Measurements from ENCODE around the gene XPR1.

Gene XPR1

GRCh38 chr1:180814258-180814657 lies 182.4 kb downstream of the XPR1 start:
- TF ChIP-seq EP300 (IDR thresholded peaks at IDR 0.05; ENCODE audit: borderline replicate concordance) (no peak), CEBPB (IDR thresholded peaks at IDR 0.05) (no peak), USF1 (IDR thresholded peaks at IDR 0.05) (no peak), CREB1 (IDR thresholded peaks at IDR 0.05; ENCODE audit: low read depth) (no peak), EGR1 (IDR thresholded peaks at IDR 0.05) (no peak)

GRCh38 chr1:180815188-180815587 lies 183.4 kb downstream of the XPR1 start:
- TF ChIP-seq USF1 (IDR thresholded peaks at IDR 0.05), result no peak
- no peak for TF ChIP-seq RAD21 (IDR thresholded peaks at IDR 0.05; ENCODE audit: low read depth)
- TF ChIP-seq EGR1 (IDR thresholded peaks at IDR 0.05), result no peak
- no peak for TF ChIP-seq TCF12 (IDR thresholded peaks at IDR 0.05; ENCODE audit: low read depth)
- TF ChIP-seq NFIC (IDR thresholded peaks at IDR 0.05), result no peak
- no peak for TF ChIP-seq REST (IDR thresholded peaks at IDR 0.05; ENCODE audit: low read depth)
- TF ChIP-seq YY1 (IDR thresholded peaks at IDR 0.05; ENCODE audit: low read depth), result no peak
- TF ChIP-seq TEAD4 (IDR thresholded peaks at IDR 0.05), result no peak
- no peak for TF ChIP-seq CREB1 (IDR thresholded peaks at IDR 0.05; ENCODE audit: low read depth)

GRCh38 chr1:180816132-180816531 lies 184.3 kb downstream of the XPR1 start:
- no peak for TF ChIP-seq MAX (IDR thresholded peaks at IDR 0.05)
- TF ChIP-seq ZBTB7A (IDR thresholded peaks at IDR 0.05; ENCODE audit: low read depth), result no peak
- TF ChIP-seq CEBPB (IDR thresholded peaks at IDR 0.05), result no peak
- TF ChIP-seq RAD21 (IDR thresholded peaks at IDR 0.05; ENCODE audit: low read depth), result no peak
- TF ChIP-seq TAF1 (IDR thresholded peaks at IDR 0.05; ENCODE audit: low read depth), result no peak
- no peak for TF ChIP-seq EGR1 (IDR thresholded peaks at IDR 0.05)
- no peak for TF ChIP-seq TEAD4 (IDR thresholded peaks at IDR 0.05)
- TF ChIP-seq FOXM1 (IDR thresholded peaks at IDR 0.05; ENCODE audit: borderline replicate concordance, low read depth), result no peak
- no peak for TF ChIP-seq EP300 (IDR thresholded peaks at IDR 0.05; ENCODE audit: borderline replicate concordance)

GRCh38 chr1:180821970-180822369 lies 190.1 kb downstream of the XPR1 start:
- TF ChIP-seq NFIC (IDR thresholded peaks at IDR 0.05) (no peak), USF1 (IDR thresholded peaks at IDR 0.05) (no peak), TAF1 (IDR thresholded peaks at IDR 0.05; ENCODE audit: low read depth) (no peak), YY1 (IDR thresholded peaks at IDR 0.05; ENCODE audit: low read depth) (no peak), TCF12 (IDR thresholded peaks at IDR 0.05; ENCODE audit: low read depth) (no peak), ZBTB7A (IDR thresholded peaks at IDR 0.05; ENCODE audit: low read depth) (no peak)

GRCh38 chr1:180836449-180836848 lies 204.6 kb downstream of the XPR1 start:
- TF ChIP-seq TAF1 (IDR thresholded peaks at IDR 0.05; ENCODE audit: low read depth) (no peak), MAX (IDR thresholded peaks at IDR 0.05) (no peak), TCF12 (IDR thresholded peaks at IDR 0.05; ENCODE audit: low read depth) (no peak), ZBTB7A (IDR thresholded peaks at IDR 0.05; ENCODE audit: low read depth) (no peak)

GRCh38 chr1:180837020-180837419 lies 205.2 kb downstream of the XPR1 start:
- TF ChIP-seq RAD21 (IDR thresholded peaks at IDR 0.05; ENCODE audit: low read depth), result no peak
- TF ChIP-seq TEAD4 (IDR thresholded peaks at IDR 0.05), result no peak
- no peak for TF ChIP-seq REST (IDR thresholded peaks at IDR 0.05; ENCODE audit: low read depth)
- TF ChIP-seq USF1 (IDR thresholded peaks at IDR 0.05), result no peak
- TF ChIP-seq FOXM1 (IDR thresholded peaks at IDR 0.05; ENCODE audit: borderline replicate concordance, low read depth), result no peak
- TF ChIP-seq TAF1 (IDR thresholded peaks at IDR 0.05; ENCODE audit: low read depth), result no peak
- TF ChIP-seq YY1 (IDR thresholded peaks at IDR 0.05; ENCODE audit: low read depth), result no peak
- TF ChIP-seq CEBPB (IDR thresholded peaks at IDR 0.05), result no peak
- TF ChIP-seq CREB1 (IDR thresholded peaks at IDR 0.05; ENCODE audit: low read depth), result no peak
- TF ChIP-seq EP300 (IDR thresholded peaks at IDR 0.05; ENCODE audit: borderline replicate concordance), result no peak
- TF ChIP-seq MAX (IDR thresholded peaks at IDR 0.05), result no peak
- TF ChIP-seq NFIC (IDR thresholded peaks at IDR 0.05), result no peak

All from Ishikawa (cell line).